ENCODE data around the gene PER1.
"Not testable (repeated sequence)": the region's sequence is repeated elsewhere in the genome, so short reads cannot be mapped to it uniquely, and the experiment has no call there.

Gene PER1

GRCh38 chr17:8118769-8119580 lies 33.2 kb downstream of the PER1 start:
- peak; percentile 82 for FAIRE-seq

- FAIRE-seq, result no peak
Measured at GRCh38 chr17:8117980-8118768, 34.0 kb downstream of the PER1 start, which contains the start of gene ALOXE3. TSS of gene ALOXE3 (minus strand) at chr17:8118514. CDS start at chr17:8117990, 524 bp downstream.

GRCh38 chr17:8117367-8117979 lies 34.7 kb downstream of the PER1 start:
- FAIRE-seq, result no peak

GRCh38 chr17:8116776-8117175 lies 35.4 kb downstream of the PER1 start:
- FAIRE-seq, result no peak

GRCh38 chr17:8110907-8111306 lies 41.3 kb downstream of the PER1 start:
- no peak for FAIRE-seq

- no peak for FAIRE-seq
Measured at GRCh38 chr17:8110456-8110804, 41.8 kb downstream of the PER1 start.

GRCh38 chr17:8109661-8110455 lies 42.3 kb downstream of the PER1 start:
- no peak for FAIRE-seq

GRCh38 chr17:8108972-8109660 lies 43.1 kb downstream of the PER1 start:
- FAIRE-seq, result no peak

- FAIRE-seq, result not testable (repeated sequence)
Measured at GRCh38 chr17:8106980-8107379, 45.2 kb downstream of the PER1 start.

GRCh38 chr17:8105957-8106398 lies 46.2 kb downstream of the PER1 start:
- no peak for FAIRE-seq

- FAIRE-seq, result no peak
Measured at GRCh38 chr17:8104911-8105310, 47.3 kb downstream of the PER1 start.

GRCh38 chr17:8103549-8103948 lies 48.7 kb downstream of the PER1 start:
- no peak for FAIRE-seq

- no peak for FAIRE-seq
Measured at GRCh38 chr17:8101721-8102120, 50.5 kb downstream of the PER1 start.

GRCh38 chr17:8100763-8101162 lies 51.4 kb downstream of the PER1 start:
- FAIRE-seq, result no peak

GRCh38 chr17:8100111-8100510 lies 52.1 kb downstream of the PER1 start:
- FAIRE-seq, result no peak

- FAIRE-seq, result no peak
Measured at GRCh38 chr17:8096541-8096940, 55.7 kb downstream of the PER1 start.

- FAIRE-seq, result no peak
Measured at GRCh38 chr17:8095361-8095760, 56.8 kb downstream of the PER1 start.

GRCh38 chr17:8091033-8091687 lies 61.0 kb downstream of the PER1 start:
- FAIRE-seq, result no peak

Data from G401.6 (cell line).